ENCODE results near the gene SSR3.

GRCh38 chr3:156535798-156536197 lies 19.1 kb downstream of the SSR3 start:
- TF ChIP-seq POLR2A (IDR thresholded peaks at IDR 0.05; ENCODE audit: extremely low read depth, insufficient read length) (no peak), CTCF (IDR thresholded peaks at IDR 0.05; ENCODE audit: low read depth, low read length) (no peak), MAX (IDR thresholded peaks at IDR 0.05; ENCODE audit: low read depth, low read length) (no peak), MYC (IDR thresholded peaks at IDR 0.05; ENCODE audit: low read depth, low read length) (no peak)
